HG03108 (cell line): Measurements from ENCODE around the gene SPATS2L.

ENCODE experiments used
- ATAC-seq: cut with Tn5 transposase; IDR thresholded peaks from one replicate; pipeline ENCODE4 v1.9.1; 2021; ENCODE audit warnings: moderate library complexity; ENCODE audit not compliant: unreplicated experiment

Gene SPATS2L, protein sequence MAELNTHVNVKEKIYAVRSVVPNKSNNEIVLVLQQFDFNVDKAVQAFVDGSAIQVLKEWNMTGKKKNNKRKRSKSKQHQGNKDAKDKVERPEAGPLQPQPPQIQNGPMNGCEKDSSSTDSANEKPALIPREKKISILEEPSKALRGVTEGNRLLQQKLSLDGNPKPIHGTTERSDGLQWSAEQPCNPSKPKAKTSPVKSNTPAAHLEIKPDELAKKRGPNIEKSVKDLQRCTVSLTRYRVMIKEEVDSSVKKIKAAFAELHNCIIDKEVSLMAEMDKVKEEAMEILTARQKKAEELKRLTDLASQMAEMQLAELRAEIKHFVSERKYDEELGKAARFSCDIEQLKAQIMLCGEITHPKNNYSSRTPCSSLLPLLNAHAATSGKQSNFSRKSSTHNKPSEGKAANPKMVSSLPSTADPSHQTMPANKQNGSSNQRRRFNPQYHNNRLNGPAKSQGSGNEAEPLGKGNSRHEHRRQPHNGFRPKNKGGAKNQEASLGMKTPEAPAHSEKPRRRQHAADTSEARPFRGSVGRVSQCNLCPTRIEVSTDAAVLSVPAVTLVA

DNA sequence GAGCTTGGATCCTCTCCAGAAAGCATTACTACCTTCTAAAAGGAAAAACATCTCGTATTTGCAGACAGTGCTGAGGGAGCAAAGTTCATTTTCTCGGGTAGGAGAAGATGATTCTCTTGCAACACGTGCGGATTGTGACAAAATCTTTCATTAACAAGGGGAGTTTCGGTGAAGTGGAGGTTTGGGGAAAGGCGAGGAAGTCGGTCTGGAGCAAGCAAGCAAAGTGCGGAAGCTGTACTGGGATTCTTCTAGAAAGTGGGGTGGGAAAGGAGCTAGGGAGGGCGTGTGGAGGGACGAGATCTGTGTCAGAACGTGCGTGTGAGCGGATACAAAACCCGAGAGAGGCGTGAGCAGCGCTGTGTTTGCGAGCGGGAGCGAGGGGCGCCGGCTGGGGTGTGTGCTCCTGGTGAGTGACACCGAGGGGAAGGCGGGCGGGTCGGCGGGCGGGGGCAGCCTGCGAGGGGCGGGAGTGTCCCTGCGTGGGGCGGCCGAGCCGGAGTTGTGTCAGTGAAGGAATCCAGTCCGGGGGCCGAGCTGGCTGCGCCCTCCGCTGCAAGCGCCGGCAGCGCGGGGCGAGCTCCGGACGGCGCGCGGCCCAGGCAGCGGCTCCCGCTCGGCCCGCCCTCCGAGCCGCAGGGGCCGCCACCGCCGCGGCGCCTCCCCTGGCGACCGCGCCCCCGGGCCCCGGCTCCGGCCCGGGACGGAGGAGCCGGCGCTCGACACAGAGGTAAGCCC is at the start of gene SPATS2L:
Gene SPATS2L, plus strand, starts transcription at position 498 of the 735 bp plus-strand sequence. CDS start 82,552 bp downstream, outside the sequence.
- peak; percentile 49 for ATAC-seq

DNA sequence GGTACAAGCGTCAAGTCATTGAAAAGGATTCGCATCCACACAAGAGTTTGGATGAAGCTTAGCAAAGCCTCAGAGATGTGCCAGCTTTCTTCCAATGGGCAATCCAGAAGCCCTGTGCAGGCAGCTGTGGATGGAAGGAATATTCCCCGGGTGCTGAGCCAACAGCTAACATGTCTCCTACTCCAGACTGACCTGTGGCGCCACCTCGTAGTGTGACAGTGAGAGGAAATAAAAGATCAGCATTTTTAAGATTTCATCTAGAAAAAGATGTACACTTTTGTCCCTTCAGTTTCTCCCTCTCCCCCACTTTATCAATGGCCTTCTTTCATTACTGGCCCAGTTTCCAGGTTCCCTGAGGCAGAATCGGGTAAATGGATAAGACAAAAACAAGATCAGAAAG is 48.9 kb upstream of the SPATS2L start:
- no peak for ATAC-seq

DNA sequence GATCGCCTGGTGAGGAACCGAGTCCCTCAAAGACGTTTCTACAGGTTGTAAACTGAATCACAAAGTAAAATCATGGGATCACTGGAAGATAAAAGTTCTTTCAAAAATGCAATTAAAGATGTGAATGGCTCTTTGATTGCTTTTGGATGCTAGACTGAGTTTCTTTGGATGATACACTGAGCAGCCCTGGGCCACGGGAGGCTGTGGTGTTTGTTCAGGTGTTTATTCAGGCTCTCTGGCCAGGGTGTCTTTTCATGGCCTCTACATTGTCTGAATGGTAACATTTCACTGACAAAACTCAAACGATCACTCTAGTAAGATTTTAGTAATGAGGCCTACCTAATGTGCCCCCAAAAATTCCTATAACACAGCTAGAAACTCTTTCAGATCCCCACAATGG is 48.4 kb upstream of the SPATS2L start:
- ATAC-seq = no peak

DNA sequence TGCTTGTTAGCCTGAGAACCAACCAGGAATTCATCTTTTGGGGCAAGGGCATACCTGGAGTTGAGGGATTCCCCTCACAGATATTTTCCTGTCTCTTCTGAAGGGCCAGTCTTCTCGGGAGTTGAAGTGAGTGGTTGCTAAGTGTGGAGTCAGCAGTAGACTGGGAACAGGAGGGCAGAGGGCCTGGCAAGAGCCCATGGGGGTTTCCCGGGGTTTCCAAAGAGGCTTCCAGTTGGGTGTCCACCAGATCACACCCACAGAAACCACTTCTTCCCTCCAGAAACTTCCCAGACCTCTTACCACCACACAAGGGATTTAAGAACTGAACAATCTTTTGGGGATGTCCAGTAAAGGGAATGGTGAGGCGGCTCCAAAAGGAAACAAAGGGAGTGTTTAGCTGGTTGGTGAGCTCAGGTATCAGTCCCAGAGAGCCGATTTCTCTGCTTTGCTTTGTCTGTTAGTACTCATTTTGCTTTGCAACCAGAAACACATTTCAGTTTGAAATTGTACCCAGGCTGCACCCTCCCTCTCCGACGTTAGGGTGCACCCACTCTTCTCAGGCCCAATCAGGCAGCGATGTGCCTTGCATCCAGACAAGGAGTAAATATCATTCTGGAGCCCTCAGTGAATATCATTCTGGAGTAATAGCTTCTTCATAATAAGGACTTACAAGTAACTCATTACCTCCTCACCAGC is 47.5 kb upstream of the SPATS2L start:
- no peak for ATAC-seq

DNA sequence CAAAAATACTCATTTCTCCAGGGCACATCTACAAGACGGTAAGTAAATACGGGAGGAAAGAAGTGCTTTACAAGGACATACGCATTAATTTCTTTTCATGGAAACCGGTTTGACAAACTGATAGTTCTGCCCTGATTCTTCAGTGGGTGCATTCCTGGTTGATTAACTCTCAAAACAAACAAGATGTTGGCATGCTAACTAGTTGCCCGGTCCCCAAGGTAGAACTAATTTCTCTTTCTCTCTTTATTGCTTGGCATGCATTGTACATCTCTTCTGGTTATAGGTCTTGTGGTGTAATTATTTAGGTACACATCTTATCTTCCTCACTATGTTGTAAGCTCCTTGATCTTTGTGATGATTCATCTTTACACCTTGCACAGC is 46.9 kb upstream of the SPATS2L start:
- no peak for ATAC-seq

DNA sequence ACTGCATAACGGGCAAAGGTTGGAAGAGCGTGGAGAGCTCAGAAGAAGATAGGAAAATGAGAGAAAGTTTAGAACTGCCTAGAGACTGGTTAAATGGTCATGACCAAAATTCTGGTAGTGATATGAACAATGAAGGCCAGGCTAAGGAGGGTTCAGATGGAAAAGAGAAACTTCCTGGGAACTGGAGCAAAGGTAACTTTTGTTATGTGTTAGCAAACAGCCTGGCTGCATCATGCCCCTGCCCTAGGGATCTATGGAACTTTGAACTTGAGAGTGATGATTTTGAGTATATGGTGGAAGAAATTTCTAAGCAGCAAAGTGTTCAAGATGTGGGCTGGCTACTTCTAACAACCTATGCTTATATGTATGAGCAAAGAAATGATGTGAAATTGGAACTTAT is 44.4 kb upstream of the SPATS2L start:
- no peak for ATAC-seq

DNA sequence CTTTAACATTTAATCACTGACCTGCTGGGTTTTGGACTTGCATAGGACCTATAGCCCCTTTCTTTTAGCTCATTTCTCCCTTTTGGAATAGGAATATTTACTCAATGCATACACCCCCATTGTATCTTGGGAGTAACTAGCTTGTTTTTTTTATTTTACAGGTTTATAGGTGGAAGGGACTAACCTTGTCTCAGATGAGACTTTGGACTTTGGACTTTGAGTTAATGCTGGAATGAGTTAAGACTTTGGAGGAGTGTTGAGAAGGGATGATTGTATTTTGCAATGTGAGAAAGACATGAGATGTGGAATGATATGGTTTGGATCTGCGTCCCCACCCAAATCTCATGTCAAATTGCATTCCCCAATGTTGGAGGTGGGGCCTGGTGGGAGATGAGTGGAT is 43.2 kb upstream of the SPATS2L start:
- ATAC-seq = no peak

DNA sequence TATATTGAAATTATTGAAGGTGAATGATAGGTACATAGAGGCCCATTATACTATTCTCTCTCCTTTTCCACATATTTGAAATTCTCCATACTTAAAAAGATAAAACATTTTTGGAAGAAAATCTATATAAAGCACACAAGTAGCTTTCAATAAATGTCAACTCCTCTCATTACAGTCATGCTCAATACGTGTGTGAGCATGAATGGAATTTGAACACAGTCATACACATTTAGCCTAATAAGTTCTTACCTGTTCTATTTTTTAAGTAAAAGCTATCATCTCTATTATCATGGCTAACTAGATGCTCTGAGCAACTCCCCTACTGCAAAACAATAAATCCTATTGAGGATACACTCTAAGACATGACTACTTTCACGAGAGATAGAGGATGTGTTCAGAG is 41.9 kb upstream of the SPATS2L start:
- ATAC-seq = no peak

DNA sequence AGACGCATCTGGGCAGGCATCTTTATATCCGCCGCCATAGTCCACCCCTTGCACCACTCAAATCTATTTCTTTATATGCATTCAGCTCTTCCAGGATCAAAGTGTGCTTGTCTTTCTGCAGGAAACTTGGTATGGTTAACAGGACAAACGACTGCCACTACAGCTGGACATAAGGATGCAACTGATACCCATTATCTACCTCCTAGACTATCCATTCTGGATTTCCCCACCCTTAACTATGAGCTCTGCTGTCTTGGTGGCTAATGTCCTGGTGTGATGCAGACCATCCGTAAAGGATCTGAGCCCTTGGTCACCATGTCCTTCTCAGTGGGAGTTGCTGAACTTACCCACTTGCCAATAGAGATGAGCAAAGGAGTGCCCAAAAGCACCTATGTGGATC is 40.1 kb upstream of the SPATS2L start:
- ATAC-seq = no peak

DNA sequence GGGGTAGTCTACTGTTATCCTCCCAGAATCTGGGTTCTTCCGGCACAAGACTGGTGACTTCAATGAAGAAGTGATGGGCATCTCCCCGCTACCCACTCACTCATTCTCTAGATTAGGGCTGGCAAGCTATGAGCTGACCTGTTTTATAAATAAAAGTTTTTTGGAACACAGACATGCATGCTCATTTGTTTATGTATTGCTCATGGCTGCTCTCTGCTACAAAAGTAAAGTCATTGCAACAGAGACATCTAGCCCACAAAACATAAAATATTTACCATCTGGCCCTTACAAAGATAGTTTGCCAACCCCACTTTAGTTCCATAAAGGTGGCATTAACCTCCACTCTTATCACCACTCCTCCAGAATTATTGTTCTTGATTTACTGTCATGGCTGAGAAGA is 39.1 kb upstream of the SPATS2L start:
- no peak for ATAC-seq

DNA sequence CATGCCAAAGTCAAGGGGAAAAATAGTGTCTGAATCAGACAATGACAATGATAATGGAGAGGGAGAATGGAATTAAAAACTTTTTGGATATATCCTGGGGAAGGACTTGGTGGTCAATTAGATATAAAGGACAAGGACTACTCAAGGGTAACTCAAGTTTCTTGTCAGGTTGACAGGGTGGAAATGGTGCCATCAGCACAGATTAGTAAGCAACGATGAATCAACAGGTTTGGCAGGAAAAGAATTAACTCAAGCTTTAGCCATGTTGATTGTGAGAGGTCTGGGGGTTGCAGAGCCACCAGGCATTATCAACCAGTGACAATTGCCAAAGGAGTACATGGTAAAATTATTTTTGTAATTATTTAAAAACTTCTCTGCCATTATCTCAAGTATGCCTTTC is 35.8 kb upstream of the SPATS2L start:
- no peak for ATAC-seq

DNA sequence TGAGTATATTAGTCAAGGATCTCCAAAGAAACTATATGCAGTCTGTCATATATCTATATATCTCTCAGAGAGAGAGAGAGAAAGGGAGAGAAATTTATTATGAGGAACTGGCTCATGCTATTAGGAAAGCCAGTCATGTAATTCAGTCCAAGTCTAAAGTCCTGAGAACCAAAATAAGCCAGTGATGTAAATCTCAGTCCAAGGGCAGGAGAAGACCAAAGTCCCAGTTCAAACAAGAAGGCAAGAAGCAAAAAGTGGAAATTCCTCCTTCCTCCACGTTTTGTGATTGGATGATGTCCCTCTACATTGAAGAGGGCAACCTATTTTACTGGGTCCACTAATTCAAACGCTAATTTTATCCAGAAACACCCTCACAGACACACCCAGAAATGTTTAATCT is 34.2 kb upstream of the SPATS2L start:
- ATAC-seq = no peak

DNA sequence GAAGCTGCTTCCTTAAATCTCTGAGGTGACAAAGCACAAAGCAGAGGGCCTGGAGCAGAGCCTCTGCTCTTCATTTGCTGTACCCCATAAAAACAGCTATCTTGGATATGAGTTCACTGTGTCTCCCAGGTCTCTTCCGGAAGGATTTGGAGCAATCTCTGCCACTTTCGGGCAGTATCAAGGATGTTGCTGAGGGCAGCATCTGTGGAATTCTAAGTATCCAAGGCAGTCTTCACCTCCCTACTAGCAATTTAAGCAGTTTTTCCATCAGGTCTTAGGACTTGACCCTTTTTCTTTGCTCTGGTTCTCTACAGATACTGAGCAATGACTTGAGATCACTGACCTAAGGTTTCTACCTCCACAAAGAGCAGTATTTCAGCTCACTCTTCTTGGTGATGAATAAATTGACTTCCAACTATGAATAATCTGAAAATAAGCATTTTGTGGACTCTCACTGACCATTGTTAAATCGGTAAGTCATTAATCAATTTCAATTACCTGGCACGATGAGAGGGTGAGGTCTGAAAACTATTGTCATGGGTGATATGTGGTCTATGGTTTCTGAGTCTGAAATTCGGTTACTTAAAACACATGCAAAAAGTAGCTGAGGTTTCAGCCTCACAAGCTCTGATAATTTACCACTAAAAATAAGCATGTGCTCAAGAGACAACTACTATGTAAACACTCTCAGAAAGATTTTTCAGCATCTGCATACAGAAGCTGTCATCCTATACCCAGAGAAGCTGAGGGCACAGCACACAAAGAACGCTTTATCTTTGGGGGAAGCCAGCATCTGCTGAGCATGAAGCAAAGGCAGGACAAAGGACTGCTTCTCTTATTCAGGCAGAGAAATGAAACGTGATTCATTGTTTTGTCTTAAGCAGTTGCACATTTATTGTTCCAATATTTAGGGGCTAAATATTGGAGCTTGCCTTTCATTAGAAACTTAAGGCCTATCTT is 32.1 kb upstream of the SPATS2L start:
- no peak for ATAC-seq

DNA sequence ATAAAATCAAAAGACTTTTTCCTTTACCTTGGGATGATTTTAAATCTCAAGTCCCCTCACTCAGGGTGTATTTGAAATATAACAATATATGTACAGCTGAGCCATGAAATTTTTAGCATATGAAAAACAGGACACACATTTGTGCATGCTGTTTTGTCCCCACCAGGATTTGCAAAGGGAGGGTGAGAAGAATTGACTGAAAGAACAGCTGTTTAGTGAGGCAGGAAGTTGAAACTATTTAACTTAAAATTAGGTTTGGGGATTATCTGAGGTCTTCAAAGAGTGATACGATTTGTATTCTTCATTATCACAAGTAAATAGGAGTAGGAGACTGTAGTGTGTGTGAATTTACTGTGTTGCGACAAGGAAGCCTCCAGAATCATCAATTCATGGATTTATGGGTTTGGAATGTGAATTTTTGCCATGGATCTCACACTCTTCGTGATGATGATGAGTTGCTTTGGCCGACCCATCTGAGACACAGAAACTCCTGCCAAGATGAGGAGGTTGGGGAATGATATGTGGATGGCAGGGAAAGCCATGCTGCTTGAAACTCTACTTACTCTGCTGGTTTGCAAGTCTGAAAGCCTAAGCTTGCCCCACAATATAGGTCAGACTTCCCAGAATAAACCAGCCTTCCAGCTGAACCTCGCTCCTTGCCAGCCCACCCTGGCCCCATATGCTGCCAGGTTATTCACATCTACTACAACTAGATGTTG is 31.0 kb upstream of the SPATS2L start:
- no peak for ATAC-seq

DNA sequence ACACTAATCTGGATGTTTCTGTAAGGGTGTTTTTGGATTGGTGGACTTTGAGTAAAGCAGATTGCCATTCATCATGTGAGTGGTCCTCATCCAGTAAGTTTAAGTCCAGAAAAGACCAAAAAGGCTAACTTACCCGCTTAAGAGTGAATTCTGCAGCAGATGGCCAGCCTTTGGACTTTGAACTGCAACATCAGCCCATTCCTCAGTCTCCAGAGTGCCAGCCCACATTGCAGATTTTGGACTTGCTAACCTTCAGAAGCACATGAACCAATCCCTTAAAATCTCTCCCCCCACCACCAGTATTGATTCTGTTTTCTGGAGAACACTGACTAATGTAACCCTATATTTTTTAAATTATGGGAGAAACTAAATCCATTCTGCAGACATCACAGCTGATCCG is 30.0 kb upstream of the SPATS2L start:
- no peak for ATAC-seq

DNA sequence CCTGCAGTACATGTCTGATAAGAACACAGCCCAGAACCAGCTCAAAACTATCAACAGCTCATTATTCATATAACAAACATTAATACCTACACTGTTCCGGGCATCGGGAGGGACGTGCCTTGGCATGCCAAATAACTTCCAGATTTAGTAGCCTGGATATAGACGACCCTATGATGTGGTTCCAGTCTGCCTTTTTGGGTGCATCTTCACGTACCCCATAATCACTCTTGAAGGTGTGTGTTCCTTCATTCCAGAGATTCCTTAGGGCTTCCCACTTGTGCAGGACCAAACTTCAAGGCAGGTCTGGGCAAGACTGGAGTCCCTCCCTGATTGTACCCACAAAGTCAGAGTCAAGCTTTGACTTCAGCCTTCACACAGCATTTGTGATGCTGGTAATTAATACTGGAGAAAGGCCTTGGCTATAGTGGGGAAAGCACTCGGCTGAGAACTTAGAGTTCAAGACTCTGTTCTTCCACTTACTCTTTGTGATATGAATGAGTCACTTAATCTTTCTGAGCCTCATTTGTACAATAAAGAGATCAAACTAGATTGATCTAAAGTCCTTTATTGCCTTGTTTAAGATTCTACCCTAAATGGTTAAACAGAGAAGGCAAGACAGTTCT is 27.7 kb upstream of the SPATS2L start:
- ATAC-seq = no peak

DNA sequence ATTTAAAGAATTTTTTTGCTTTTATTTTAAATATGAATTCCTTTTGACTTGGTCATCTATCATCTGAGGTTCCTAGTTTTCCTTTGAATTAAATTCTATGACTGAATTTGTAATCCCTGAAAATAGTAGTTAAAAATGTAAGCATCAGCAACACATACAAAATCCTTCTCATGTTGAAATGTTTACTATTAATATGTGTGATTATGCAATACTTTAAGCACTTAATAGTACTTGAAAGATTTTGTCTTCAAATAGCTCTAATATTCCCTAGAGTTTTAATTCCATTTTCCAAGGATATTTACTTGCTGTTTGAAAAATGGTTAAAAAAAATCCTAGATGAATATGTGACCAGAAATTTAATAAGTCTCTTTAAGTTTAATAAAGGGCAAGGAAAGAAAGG is 26.6 kb upstream of the SPATS2L start:
- no peak for ATAC-seq

DNA sequence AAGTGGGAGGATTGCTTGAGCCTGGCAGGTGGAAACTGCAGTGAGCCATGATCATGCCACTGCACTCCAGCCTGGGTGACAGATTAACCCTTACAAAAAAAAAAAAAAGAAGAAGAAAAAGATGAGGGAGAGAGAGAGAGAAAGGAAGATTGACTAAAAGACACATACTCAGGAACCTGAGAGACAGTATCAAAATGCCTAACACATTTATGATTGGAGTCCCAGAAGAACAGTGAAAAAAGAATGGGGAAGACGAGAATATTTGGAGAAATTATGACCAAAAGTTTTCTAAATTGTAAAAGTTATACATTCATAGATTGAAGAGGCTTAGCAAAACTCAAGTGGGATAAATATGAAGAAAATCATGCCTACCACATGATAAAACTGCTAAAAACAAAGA is 19.9 kb upstream of the SPATS2L start:
- ATAC-seq = no peak

DNA sequence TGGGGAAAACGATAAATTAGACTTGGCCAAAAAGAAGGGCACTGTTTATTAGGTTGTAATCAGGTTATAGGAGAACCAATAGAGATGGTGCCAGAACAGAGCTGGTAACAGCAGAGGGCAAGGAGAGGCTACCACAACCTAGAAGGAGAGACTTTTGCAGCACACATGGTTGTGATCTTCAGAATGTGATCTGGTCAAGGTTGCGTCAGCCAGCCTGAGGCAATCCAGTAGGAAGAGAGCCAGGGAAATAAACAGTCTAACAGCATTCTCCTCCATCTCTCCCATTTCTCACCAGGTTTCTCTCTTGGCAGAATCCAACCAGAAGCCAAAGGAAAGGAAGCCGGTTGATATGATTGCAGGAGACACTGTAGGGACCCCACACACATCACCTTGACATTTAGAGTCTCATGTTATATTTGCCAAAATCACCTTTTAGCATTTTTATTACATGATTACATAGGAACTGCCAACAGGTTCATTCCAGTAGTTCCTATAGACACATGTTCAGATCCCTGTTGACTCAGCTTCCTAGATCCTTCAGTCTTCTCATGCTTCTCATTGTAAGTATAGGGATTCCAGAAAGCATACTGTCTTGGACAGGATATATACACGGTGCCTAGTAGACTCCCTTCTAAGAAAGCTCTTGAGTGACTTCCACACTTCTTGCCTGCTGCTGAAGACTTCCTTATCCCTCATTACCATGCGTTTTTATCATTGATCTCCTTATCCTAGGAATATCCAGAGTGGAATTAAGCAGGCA is 17.6 kb upstream of the SPATS2L start:
- no peak for ATAC-seq
